Fibroblast of skin of abdomen (primary cell): Measurements from ENCODE around the gene PDHA1. TPM values are rescaled to one million over a fixed set of nuclear protein-coding genes. Genes with fewer than 3 reads are reported as not detected.
A peak's percentile ranks its signal among the peaks of the same experiment; 100 is the strongest.

Source experiments
- DNase-seq: peaks from one replicate; pipeline ENCODE4 v3.0.0-alpha.2; 2013
- polyA plus RNA-seq, 2 experiments: library from polyadenylated mRNA; unstranded; fragments of 120-200 nt; gene quantifications; one replicate each; pipeline ENCODE4 v1.2.1, GENCODE V29; 2013; ENCODE audit not compliant: insufficient read length in 2 of 2

PDHA1 gene
- polyA plus RNA-seq (2013, experiment 1 of 2; ENCODE audit: insufficient read length): 146 TPM
- 143 TPM for polyA plus RNA-seq (2013, experiment 2 of 2; ENCODE audit: insufficient read length)

- DNase-seq: peak; percentile 93
Measured at GRCh38 chrX:19343535-19344408, at the start of gene PDHA1. TSS of gene PDHA1 (plus strand) at chrX:19343927. CDS start at chrX:19344038, 111 bp downstream.

- peak; percentile 78 for DNase-seq
Measured at GRCh38 chrX:19303256-19303880, 40.4 kb upstream of the PDHA1 start.

DNA sequence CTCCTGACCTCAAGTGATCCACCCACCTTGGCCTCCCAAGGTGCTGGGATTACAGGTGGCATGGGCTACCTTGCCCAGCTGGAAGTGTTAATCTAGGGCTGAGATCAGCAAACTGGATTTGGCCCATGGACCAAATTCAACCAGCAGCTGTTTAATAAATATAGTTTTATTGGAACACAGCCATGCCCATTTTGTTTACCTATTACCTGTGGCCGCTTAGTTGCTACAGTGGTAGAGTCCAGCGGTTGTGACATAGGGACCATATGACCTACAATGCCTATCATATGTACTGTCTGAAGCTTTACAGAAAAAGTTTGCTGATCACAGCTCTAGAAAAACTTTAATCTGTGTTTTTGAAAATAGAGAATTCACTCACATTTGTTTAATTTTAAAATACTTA lies 17.2 kb upstream of the PDHA1 start:
- DNase-seq: no peak

- no peak for DNase-seq
Measured at GRCh38 chrX:19331831-19332230, 11.9 kb upstream of the PDHA1 start.

DNA sequence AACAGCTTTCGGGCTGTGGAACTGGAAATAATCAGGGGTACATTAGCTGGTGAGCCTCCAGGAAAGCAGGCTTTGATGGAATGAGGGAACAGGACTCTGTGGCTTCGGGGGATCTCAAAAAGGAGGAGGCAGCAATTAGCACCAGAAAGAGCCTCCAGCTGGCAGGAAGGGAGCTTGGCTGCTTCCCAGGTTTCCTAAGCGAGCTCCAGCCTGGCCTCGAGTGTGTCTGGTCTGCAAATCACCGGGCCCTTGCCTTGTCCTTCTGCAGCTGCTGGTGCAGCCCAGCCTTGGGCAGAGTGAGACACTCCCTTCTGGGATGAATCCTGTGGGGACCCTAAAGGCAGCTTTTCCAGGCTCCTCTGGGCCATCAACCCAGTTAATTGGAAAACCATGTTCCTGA lies 10.7 kb upstream of the PDHA1 start:
- peak; percentile 27 for DNase-seq

DNA sequence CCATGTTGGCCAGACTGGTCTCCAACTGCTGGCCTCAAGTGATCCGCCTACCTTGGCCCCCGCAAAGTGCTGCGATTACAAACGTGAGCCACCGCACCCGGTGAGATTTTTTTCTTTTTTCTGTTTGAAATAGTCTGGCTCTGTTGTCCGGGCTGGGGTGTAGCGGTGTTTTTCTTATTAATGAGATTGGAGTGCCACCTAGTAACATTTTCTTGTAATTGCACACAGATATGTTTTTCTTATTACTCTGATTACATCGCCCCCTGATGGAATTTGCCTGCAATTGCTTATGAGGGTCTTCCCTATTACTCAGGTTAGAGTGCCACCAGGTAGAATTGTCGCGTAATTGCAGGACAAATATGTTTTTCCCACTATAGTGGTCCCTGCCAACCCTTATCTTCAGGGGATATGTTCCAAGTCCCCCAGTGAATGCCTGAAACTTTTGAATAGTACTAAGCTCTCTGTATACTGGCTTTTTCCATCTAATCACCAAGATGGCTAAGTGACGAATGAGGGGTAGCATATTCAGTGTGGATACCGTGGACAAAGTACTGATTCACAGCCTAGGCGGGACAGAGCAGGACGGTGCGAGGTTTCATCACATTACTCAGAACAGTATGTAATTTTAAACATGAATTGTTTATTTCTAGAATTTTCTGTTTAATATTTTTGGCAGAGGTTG lies 8.6 kb upstream of the PDHA1 start:
- no peak for DNase-seq

- DNase-seq: peak; percentile 15
Measured at GRCh38 chrX:19342331-19342906, 1.3 kb upstream of the PDHA1 start.

DNA sequence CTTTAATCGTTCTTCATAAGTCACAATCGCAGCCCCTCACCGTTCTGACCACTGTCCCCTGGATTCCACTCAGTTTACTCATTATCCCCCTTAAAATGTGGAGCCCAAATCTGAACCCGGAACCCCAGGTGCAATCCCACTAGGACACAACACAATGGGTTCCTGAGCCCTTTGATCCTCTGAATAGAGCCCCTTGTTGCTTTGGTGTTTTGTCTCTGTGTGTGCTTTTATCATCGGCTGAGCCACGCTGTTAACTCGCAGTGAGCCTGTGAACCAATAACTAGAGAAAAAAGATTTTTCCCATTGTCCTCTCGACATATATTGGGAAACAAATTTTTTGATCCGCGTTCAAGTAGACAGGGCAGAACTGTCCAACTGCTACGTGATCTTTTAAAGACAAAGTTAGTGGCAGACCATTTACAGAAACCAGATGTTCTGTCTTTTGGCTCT lies 617 bp upstream of the PDHA1 start:
- DNase-seq: no peak

DNA sequence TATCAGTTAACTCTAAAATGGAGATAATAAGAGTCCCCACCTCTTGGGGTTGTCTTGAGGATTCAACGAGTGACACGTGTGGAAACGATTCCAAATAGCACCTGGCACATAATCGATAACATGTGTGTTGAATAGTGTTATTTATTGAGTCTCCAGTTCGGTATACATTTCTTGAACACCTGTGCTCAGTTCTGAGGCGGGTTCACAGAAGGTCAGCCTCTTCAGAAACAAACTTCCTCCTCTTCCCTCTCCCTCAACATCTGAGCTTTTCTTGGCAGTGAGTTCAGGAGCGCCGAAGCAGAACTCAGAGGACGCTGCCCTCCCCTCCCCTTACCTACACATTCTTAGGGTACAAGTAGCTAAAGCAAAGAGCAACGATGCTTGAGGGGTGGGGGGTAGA lies 934 bp downstream of the PDHA1 start:
- no peak for DNase-seq

- no peak for DNase-seq
Measured at GRCh38 chrX:19347916-19348315, 4.2 kb downstream of the PDHA1 start.

DNA sequence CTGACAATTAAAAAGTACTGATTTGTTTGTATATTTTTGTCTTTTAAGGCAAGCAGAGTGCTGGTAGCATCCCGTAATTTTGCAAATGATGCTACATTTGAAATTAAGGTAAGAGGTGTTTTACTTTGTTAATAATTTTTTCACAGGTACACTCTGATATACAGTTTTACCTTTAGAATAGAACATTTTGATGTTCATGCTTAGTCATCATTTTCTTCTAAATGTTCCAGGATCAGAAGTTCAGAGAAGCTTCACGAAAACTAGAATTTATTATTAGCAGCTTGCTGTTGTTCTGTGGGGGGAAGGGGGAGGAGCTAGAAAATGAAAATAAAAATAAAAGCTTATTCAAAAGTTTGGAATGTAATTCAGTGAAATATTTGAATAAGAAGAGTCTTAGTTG lies 5.5 kb downstream of the PDHA1 start:
- no peak for DNase-seq

DNA sequence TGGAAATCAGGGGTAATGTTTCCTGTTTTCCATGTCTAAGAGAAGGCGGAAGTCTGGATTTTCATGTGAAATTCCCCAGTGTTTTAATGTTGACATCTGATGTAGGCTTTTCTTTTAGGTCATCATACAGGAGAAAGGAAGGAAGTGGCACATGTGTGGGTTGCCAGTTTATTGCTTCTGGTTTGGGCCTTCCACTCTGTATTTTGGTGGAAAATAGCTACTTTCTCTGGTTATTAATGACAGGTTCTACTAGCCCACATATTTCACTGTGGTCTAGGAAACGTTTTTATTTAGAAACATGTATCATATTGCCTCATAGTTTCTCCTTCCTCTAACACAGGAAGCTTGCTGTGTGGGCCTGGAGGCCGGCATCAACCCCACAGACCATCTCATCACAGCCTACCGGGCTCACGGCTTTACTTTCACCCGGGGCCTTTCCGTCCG lies 7.2 kb downstream of the PDHA1 start:
- no peak for DNase-seq

DNA sequence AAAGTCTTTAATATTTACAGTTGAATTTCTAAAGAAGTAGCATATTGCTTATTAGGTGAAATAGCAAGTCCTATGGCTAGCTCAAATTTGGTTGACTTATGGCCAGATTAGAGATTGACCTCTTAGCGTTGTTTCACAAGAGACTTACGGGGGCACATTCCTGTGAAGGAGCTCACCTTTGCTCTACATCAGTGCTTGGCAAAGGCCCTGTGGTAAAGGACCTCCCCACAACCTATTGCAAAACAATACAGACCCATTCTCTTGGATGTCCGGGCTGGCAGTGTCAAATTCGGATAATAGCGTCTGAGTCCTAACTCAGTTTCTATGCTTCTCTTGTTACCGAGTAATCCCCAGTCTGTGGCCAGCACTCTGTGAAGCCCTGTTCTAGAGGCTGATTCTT lies 10.9 kb downstream of the PDHA1 start:
- DNase-seq: no peak

GRCh38 chrX:19358521-19358920 lies 14.8 kb downstream of the PDHA1 start:
- no peak for DNase-seq

DNA sequence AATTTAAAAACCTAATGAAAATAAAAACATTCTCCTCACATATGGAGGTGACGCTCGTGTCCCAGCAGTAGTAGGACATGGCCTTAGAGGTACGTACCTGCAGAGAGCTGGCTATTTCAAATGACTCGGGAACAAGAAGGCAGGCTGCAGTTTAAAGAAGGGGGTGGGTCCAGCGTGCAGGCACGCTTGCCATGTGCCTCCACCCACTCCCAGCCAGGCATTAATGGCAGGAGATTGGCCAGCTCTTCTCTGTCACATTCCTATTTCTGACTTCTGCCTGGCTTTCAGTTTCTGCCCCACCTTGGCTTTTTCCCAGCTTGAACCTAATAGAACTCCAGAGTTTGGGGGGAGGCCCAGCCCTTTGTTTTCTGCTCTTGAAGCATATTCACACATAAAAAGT lies 17.2 kb downstream of the PDHA1 start:
- DNase-seq: no peak

GRCh38 chrX:19361701-19362100 lies 18.0 kb downstream of the PDHA1 start:
- no peak for DNase-seq

- DNase-seq: peak; percentile 40
Measured at GRCh38 chrX:19368576-19368975, 24.8 kb downstream of the PDHA1 start.

GRCh38 chrX:19370061-19370460 lies 26.3 kb downstream of the PDHA1 start:
- DNase-seq: peak; percentile 60

DNA sequence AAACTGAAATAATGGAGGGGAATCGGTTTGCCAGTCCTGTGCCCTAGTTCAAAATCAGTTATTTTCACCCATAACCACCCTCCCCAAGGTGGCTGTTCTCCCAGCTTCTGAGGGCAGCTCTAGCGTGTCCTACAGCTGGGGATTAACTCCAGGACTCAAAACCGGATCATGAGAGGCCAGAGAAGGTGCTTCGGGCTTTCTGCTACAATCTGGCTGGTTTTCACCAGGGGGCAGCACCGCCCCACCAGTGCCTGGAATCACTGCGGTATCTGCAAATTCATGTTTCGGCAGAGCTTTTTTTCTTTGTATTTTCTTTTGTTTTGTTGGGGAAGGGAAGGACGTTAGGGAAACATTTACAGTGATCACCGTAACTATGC lies 28.4 kb downstream of the PDHA1 start:
- peak; percentile 67 for DNase-seq

DNA sequence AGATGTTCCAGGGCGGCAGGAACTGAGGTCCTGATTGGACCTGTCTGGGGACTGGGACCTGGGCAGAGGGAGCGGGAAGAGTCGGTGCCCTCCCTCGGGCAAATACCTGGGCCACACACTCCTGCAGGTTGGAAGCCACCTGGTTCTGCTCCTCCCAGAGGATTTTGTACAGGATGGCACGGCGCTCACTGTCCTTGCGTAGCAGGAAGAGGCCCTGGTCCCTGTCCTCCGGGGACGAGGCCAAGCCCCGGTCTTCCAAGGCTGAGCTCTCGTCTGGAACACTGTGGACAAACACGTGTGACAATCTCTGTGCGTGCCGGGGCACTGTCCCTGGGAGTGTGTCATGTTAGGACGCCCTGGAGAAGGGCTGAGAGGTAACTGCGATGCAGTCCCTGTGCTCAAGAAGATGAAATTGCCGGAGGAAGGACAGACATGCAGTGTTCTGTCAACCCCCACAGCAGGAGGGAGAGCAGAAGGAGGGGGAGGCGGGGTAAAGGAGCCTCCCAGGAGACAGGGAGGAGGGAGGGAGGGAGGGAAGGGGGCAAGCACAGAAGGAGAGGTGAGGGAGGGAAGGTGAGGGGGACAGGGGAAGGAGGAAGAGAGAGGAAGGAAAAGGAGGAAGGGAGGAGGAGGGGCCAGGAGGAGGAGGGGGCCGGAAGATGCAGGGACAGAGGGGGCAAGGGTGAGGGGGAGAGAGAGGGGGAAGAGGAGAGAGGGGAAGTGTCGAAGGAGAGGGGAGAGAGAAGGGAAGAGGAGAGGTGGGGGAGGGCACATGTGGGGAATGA lies 29.0 kb downstream of the PDHA1 start:
- no peak for DNase-seq

DNA sequence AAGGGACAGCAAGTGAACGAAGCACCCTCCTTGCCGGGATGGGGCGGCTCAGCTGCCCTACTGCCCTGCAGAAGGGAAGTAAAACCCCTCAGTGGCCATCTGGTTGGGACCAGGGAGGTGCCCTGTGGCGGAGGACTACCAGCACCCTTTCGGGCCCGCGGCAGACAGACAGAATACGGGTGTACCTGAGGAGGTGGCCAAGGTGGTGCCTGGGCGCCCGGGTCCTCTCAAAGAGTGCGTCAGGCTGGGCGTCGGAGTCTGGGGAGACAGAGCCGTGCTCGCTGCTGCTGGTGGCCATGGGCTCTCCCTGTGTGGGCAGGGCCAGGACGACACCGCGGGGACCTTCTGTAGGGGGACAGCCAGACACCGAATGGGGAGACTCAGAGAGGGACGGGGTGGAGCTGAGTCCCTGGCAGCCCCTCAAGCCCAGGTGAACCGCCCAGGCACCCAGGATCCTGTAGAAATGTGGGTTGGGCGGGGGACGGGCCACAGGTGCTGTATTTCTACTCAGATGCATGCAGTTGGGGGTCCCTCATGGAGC lies 29.7 kb downstream of the PDHA1 start:
- DNase-seq: no peak

DNA sequence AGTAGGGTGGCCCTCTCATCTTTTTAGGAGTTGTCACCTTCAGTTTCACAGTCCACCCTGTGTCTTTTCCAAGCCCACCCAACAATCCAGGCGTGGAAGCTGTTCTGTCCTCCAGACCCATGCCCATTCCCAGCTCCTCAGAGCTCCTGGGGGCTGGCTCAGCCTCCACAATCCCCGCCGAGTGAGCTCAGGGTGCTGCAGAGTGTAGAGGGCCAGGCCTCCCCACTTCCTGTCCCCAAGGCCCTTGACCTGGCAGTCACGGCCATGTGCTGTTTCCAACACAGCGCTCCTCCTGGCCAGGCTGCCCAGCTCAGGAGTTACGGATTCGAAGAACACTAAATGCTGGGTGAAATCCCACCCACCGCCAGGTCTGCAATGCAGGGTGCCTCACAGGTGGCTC lies 31.8 kb downstream of the PDHA1 start:
- no peak for DNase-seq
